Measurements from ENCODE around the gene ACSL6. TPM values are rescaled to one million over a fixed set of nuclear protein-coding genes. Genes with fewer than 3 reads are reported as not detected.

Gene ACSL6
- total and polyA plus RNA-seq, 10 of the 15 experiments (the other 5 are each of a cell fraction or from before 2014, with no cell fraction given), result 0.06 to 0.53 TPM; not detected in 8

GRCh38 chr5:131928957-131929356, 82.5 kb downstream of the ACSL6 start:
- POLR2A ChIA-PET, result no interaction called here
- no peaks in the 10 kb centered on the region for H3K36me3 ChIP-seq (ENCODE audit: control insufficient read depth in 2 of 2, insufficient read depth in 2 of 2, low read length in 1 of 2)
- RAD21 ChIA-PET (ENCODE audit: unreplicated experiment), result no interaction called here
- TF ChIP-seq ATF7 (IDR thresholded peaks at IDR 0.05; ENCODE audit: low read depth) (no peak), CBX5 (IDR thresholded peaks at IDR 0.05; ENCODE audit: low read depth) (peak; percentile 64; the same call in 1 of the 2 replicates)
- CTCF ChIA-PET, result no interaction called here
- no TSS peak for BruUV-seq (replicated peaks)
- no peaks in the 10 kb centered on the region for H4K20me1 ChIP-seq (ENCODE audit: control insufficient read depth, insufficient read depth)
- intact Hi-C loops (cut with micrococcal nuclease; ENCODE audit: unreplicated experiment), result no loop called here
- H3K9me3 ChIP-seq (replicated peaks; ENCODE audit: control insufficient read depth, insufficient read depth, low read length), result no peaks in the 10 kb centered on the region
- no peak overlapping the region for H3K27ac ChIP-seq (ENCODE audit: control insufficient read depth, insufficient read depth)
- H3K27me3 ChIP-seq (replicated peaks in 1 of 2; ENCODE audit: control insufficient read depth in 2 of 2, insufficient read depth in 2 of 2, low read length in 1 of 2), result no peaks in the 10 kb centered on the region
- DNase-seq (ENCODE audit: low read depth, low spot score) (no peak), FAIRE-seq (no peak), ATAC-seq (no peak)
- no peaks in the 10 kb centered on the region for H3K79me2 ChIP-seq (ENCODE audit: control insufficient read depth, insufficient read depth, low read length)
- SMC1A ChIA-PET (ENCODE audit: uncharacterized antibody, unreplicated experiment), result interaction anchor here (0.6 kb wide), 1 partner anchor 9 kb away, joined by 3 read pairs; no protein-coding TSS in a partner anchor
- H3K9ac ChIP-seq (ENCODE audit: control insufficient read depth, insufficient read depth, low read length), result no peak overlapping the region
- no peak overlapping the region for H2AFZ ChIP-seq (ENCODE audit: control insufficient read depth, low read depth, low read length)
- H3K4me2 ChIP-seq (ENCODE audit: control insufficient read depth, insufficient read depth), result no peak overlapping the region
- H3K4me3 ChIP-seq, result no peak overlapping the region
- in situ Hi-C loops (cut with MboI), result no loop called here
- H3K4me1 ChIP-seq (ENCODE audit: control insufficient read depth, insufficient read depth, low read length), result no peaks in the 10 kb centered on the region

GRCh38 chr5:131926168-131926567, 85.3 kb downstream of the ACSL6 start:
- ChIA-PET CTCF (no interaction called here), POLR2A (no interaction called here), SMC1A (ENCODE audit: uncharacterized antibody, unreplicated experiment) (no interaction called here), RAD21 (ENCODE audit: unreplicated experiment) (no interaction called here)
- Histone ChIP-seq H3K27me3 (replicated peaks in 1 of 2; ENCODE audit: control insufficient read depth in 2 of 2, insufficient read depth in 2 of 2, low read length in 1 of 2) (no peaks in the 10 kb centered on the region), H2AFZ (ENCODE audit: control insufficient read depth, low read depth, low read length) (no peak overlapping the region), H3K9ac (ENCODE audit: control insufficient read depth, insufficient read depth, low read length) (no peak overlapping the region), H3K79me2 (ENCODE audit: control insufficient read depth, insufficient read depth, low read length) (no peaks in the 10 kb centered on the region), H3K4me2 (ENCODE audit: control insufficient read depth, insufficient read depth) (no peak overlapping the region), H3K4me1 (ENCODE audit: control insufficient read depth, insufficient read depth, low read length) (no peaks in the 10 kb centered on the region), H3K4me3 (no peak overlapping the region), H4K20me1 (ENCODE audit: control insufficient read depth, insufficient read depth) (no peaks in the 10 kb centered on the region), H3K27ac (ENCODE audit: control insufficient read depth, insufficient read depth) (no peak overlapping the region), H3K9me3 (replicated peaks; ENCODE audit: control insufficient read depth, insufficient read depth, low read length) (no peaks in the 10 kb centered on the region), H3K36me3 (ENCODE audit: control insufficient read depth in 2 of 2, insufficient read depth in 2 of 2, low read length in 1 of 2) (no peaks in the 10 kb centered on the region)
- DNase-seq (ENCODE audit: low read depth, low spot score) (no peak), FAIRE-seq (no peak), ATAC-seq (no peak)
- BruUV-seq (replicated peaks), result no TSS peak
- intact Hi-C loops (cut with micrococcal nuclease; ENCODE audit: unreplicated experiment) (no loop called here), in situ Hi-C loops (cut with MboI) (no loop called here)
- no peak for TF ChIP-seq ETV6 (conservative IDR thresholded peaks at IDR 0.05 in 1 of 2, IDR thresholded peaks at IDR 0.05 in 1 of 2; ENCODE audit: borderline replicate concordance in 1 of 2, low read depth in 1 of 2)
- no peak for TF ChIP-seq ASH2L (IDR thresholded peaks at IDR 0.05; ENCODE audit: borderline replicate concordance, low read depth)
- TF ChIP-seq USF2 (IDR thresholded peaks at IDR 0.05; ENCODE audit: borderline replicate concordance, low read depth, low read length), result no peak
- WGBS (ENCODE audit: insufficient coverage, insufficient replicate concordance, low lambda C conversion rate, missing lambda C conversion rate), result 29% methylated on average over 3 of the region's 3 CpGs
